Heart left ventricle (tissue), 13 donors: ENCODE data around the gene CA14.

Experiments
- CTCF ChIP-seq, 12 donors: fragments of 200-600 bp; sonication (generic) in 4 of 12; IDR thresholded peaks; one replicate each; pipeline versions ENCODE4 v1.5.0 to v1.8.0; 2018 to 2022; ENCODE audit warnings: antibody characterized with exemption in 12 of 12, mild to moderate bottlenecking in 5 of 12
- POLR2A ChIP-seq, 2 donors: fragments of 450-650 bp; IDR thresholded peaks; one replicate each; pipeline ENCODE4 v1.6.1; 2017; ENCODE audit warnings: antibody characterized with exemption in 2 of 2, mild to moderate bottlenecking in 2 of 2, moderate library complexity in 2 of 2
- donor health status: ischemic (EF 13 %, LVEDD 7.1; RV severe dilation, severe dysfunction).
- donor health status: DM: no; HTN: yes; CAD: no.
- donor health status: DM: no; HTN: no; CAD: no.
- donor health status: ischemic (EF 25% LVEDD 6.9; RV normal size, moderate dysfunction).
- donor health status: ischemic (EF 25% LVEDD 5.7; RV mildly dilated, moderate dysfunction).
- donor health status: ischemic (EF 35%, LVEDD 5.7; RV mildly dilated, moderate dysfunction).
- donor health status: nonischemic (EF 11% LVEDD 7.7; RV severe dilation, severe dysfunction).
- donor health status: DM: yes; HTN: yes; CAD: no.
- donor health status: PGD.
- donor health status: ischemic (EF 29% LVEDD 5.4; RV normal size, mild dysfunction).
- donor health status: nonischemic (EF 23%, LVEDD 6.1; RV moderate dilation, normal function).

DNA sequence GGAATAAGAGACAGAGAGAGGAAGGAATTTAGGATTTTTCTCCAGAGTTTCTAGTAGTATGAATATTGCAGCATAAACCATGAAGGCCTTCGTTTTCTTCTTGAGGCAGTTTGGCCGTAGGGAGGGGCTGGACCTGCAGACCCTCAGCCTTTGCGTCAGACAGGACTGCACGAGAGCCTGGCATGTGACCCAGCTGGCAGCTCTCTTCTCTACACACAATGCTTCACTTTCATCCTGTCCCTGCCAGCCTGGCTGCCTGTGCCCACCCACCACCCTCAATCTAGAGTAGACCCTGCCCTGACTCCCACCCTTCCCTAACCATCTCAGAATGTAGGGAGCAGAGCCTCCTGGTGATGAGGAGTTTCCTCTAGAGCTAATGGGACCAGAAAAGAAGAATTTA lies 1.6 kb downstream of the CA14 start:
- TF ChIP-seq CTCF (IDR thresholded peaks at IDR 0.05) (no peak), POLR2A (IDR thresholded peaks at IDR 0.05) (no peak)
